ENCODE measurements around the gene NHSL1.

Gene NHSL1
- total RNA-seq, result 0.24 to 0.77 reads per million in 2 donors

- DNase-seq, result no peak
Measured at GRCh38 chr6:138499303-138500018, at the start of gene NHSL1. NHSL1 (minus strand) TSS chr6:138499494; CDS start chr6:138499290, 204 bp downstream.

GRCh38 chr6:138546733-138547185, 47.5 kb upstream of the NHSL1 start:
- no peak for DNase-seq

GRCh38 chr6:138545621-138545980, 46.3 kb upstream of the NHSL1 start:
- DNase-seq, result no peak

- DNase-seq, result no peak
Measured at GRCh38 chr6:138544501-138544900, 45.2 kb upstream of the NHSL1 start.

GRCh38 chr6:138543657-138544056, 44.4 kb upstream of the NHSL1 start:
- no peak for DNase-seq

DNA sequence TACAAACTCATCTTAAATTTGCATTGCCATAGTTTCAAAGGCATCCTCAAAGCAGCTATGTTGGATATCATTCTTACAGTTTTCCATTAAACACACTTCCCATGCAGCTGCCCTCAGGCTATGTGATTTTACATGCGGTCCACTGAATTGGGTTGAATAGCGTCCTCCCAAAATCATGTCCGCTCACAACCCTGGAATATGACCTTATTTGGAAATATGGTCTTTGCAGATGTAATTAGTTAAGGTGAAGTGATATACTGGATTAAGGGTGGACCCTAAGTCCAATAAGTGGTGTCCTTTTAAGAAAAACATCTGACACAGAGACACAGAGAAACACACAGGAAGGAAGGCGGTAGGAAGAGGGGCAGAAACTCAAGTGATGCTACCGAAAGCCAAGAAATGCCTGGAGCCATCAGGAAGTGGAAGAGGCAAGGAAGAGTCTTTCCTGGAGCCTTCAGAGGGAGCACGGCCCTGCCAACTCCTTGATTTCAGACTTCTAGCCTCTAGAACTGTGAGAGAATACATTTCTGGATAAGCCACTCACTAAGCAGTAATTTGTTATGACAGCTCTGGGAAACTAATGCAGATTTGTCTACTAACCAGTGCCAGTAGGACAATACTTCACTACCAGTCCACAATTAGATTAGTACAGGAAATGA, 42.7 kb upstream of the NHSL1 start:
- no peak for DNase-seq

DNA sequence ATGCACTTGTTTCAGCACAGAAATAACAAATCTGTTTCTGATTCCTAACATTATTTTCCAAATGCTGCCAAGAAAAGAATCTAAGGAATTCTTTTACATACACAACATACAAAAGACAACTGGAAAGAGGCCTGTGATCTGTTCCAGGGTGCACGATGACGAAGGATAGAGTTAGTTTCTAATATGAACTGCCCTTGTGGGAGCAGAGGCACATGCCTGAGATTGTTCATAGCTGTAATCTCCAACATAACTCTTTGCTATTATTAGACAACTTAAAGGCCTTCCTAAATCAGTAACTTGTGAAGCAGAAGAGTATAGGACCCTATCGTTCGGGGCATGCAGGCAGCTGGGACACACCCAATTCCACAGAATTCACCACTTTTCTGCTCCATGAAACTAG, 41.2 kb upstream of the NHSL1 start:
- DNase-seq, result no peak

DNA sequence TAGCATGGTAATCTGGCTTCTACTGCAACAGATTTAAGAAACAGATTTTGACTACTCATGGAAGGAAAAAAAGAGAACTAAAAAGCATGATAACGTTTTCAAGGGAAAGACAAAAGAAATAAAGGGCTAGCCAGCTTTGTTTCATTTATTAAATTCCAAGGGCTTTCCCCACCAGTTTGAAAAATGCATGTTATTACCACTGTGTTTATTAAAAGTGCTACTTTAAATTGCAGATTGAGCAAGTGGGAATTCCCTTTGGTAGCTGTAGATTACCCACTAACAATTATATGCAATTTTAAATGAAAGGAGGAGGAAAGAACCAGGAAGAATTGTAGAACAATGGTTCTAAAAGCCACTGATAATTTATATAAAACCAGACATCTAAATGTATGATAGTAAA, 40.6 kb upstream of the NHSL1 start:
- no peak for DNase-seq

GRCh38 chr6:138538390-138539031, 39.2 kb upstream of the NHSL1 start:
- DNase-seq, result no peak

DNA sequence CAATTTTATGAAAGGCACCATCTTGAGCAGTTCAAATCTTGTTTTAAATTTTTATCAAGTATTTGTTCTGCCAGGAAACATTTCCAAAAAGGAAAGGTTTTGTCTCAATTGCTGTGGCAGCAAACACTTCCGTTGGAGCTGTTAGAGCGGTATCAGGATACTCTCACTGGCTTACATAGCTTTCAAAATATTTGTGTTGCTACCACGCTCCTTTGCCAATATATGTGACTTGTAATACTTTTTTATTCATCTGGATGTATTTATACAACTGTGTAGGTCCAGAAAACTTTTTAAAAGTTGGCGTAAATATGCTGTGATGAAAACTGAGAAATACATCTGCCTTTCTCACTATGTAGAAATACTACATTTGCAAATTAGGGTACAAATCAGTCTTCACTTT, 37.8 kb upstream of the NHSL1 start:
- no peak for DNase-seq

- DNase-seq, result no peak
Measured at GRCh38 chr6:138535728-138536455, 36.6 kb upstream of the NHSL1 start.

DNA sequence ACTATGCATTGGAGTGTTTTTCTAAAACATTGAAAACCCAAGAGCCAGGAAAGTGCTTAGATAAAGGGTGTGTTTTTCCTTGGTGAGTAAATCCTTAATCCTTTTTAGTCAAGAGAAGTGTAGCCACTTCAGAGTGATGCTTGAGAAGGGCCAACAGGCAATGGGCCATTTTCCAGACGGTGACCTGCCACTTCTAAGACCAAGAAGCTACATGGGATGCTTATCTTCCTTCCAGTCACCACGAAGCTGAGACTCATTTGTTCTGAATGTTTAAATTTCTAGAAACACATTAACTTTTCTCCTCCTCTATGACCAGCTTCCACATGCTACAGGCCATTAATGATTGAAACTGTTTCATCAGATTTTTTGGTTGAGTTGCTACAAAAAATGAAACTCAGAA, 34.4 kb upstream of the NHSL1 start:
- DNase-seq, result no peak

- no peak for DNase-seq
Measured at GRCh38 chr6:138531387-138531786, 32.1 kb upstream of the NHSL1 start.

DNA sequence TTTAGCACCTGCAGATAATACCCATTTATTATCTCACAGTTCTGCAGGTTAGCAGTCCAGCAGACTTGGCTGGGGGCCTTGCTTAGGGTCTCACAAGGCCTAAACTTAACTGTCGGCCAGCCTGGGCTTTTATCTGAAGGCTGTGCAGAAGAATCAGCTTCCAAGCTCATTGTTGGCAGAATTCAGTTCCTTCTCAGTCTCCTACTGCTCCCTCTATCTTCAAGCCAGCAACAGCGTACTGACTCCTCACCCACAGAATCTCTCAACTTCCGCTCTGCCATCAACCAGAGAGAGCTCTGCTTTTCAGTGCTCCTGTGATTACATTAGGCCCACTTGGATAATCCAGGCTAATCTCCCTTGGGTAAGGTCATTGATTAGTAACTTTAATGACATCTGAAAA, 30.2 kb upstream of the NHSL1 start:
- DNase-seq, result no peak

DNA sequence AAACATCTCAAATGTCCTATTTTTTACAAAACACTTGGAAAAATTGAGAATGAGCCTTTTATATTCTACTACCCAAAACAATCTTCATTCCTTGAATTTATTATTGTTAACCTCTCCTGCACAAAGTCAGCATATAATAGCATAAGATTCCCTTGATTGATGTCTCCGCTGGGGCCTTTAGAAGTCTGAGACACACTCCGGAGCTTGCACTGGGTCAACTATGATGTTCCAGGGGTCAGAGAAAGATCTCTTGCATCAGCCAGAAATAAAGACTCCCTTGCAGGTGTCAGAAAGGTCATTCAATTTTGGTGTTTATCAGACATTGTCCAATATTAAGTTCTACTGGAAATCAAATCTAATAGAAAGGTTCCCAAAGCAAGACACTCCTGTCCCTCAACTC, 29.7 kb upstream of the NHSL1 start:
- DNase-seq, result no peak

DNA sequence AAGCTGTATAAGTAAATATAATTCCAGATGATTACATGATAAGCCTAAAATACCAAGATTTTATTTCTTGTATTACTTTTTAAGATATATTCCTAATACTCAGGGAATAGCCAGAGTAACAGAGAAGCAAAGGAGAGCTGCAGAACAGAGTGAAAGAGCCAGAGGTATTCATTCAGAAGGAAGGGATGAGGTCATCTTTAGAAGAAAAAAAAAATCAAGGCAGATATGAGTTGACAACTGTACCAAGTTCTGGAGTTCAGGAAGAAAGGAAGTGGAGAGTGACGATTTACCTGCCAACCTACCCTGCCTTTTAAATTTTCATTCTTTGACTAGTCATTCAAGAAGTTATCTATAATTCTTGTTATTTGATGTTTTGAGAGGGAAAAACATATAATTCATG, 28.8 kb upstream of the NHSL1 start:
- no peak for DNase-seq

DNA sequence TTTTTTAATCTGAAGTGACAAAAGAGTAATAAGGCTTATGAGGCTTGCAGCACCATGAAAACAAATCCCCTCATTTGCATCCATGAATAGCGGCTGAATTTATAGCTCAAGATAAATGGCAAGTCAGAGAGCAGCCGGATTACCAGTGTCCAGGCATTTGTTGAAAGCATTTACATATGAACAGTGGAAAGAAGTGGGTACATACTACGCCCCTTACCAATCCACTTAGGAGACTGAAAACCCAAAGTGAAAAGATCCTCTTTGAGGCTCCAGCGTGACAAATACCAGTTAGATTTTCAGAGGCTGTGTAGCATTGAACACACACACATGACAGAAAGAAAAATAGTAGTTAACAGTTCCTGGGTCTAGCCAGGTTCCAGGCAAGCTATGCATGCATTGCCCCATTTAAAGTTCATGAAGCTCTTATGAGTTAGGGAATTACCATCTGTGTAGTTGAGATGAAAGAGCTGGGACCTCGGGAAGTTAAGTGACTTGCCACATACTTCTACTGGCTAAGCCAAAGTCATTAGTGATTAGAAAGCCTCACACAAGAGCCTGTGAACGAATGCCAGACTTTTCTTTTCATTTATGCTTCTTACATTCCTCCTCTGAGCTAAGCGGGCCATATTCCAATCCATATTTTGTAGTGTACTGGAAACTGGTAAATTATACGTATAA, 28.3 kb upstream of the NHSL1 start:
- no peak for DNase-seq

DNA sequence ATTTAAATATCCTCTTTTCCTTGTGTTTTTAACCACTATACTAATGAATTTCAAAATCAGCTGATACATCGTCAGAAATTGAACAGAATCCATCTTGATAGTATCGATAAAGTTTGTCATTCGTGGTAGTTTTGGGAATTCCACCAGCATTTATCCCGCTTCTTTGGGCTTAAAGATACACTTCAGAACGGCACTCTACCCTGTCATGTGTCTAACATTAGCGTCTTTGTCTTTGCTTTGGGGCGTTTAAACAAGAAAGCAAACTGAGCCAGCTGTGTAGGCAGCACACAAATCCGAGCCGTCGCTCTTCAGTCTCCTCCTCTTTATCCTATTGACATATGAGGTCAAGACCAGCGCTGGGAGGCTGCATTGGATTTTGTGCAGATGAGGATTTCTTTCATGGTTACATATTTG, 27.5 kb upstream of the NHSL1 start:
- no peak for DNase-seq

GRCh38 chr6:138525355-138525754, 26.1 kb upstream of the NHSL1 start:
- no peak for DNase-seq

DNA sequence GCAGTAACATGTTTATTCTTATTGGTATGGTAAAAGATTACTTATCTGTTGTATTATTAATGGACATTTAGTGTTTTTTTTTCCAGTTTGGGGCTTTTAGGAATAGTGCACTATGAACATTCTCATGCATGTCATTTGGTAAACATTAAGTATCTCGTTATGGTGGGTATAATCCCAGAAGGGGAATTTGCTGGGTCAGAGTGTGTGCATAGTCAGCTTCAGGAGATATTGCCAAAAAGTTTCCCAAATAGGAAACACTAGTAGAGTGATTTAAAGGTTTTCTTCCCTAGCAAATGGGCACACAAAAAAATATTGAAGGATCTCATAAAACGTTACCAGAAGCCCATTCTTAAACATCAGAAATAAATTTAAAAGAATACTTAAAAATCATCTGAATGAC, 25.2 kb upstream of the NHSL1 start:
- no peak for DNase-seq

DNA sequence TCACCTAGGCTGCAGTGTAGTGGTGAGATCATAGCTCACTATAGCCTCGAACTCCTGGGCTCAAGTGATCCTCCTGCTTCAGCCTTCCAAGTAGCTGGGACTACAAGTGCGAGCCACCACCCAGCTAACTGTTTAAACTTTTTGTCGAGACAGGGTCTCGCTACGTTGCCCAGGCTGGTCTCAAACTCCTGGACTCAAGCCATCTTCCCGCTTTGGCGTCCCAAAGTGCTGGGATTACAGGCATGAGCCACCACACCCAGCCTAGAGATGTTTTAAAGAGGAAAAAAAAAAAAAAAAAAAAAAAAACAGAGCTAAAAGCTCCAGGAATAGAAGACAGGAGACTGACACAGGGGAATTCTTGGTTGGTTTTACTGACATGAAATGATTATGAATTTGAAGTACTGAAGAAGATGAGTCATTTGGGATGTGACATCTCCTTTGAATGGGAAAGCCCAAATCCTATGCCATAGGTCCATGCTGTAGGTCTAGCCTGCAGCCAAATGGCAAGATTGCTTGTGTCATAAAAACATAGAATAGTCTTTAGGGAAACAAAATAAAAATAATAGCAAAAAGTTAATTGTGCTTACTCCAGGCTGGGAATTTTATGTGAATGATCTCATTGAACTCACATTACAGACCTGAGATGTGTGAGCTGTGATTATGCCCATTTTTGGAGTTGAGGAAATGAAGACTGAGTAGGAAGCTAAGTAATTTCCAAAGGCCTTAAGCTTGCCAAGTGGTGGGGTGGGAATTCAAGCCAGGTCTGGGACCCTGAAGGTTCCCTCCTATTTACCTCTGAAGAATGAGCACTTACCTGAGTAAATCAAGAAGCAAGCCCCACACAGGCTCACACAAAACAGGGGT, 24.3 kb upstream of the NHSL1 start:
- no peak for DNase-seq

- DNase-seq, result no peak
Measured at GRCh38 chr6:138522611-138523010, 23.3 kb upstream of the NHSL1 start.

Data from T-helper 9 cell (primary cell).